HepG2 (cell line): Measurements from ENCODE around the gene MYCBP2. TPM values are rescaled to one million over a fixed set of nuclear protein-coding genes. Genes with fewer than 3 reads are reported as not detected.

ENCODE experiments used
- AGO1 ChIP-seq: fragments of 200-400 bp; formaldehyde crosslinking; IDR thresholded peaks from 2 replicates; pipeline ENCODE4 v1.6.1; 2017; ENCODE audit warnings: mild to moderate bottlenecking, low read depth, low read length, moderate library complexity; ENCODE audit not compliant: poor library complexity, severe bottlenecking
- ARHGAP35 ChIP-seq: sonication (generic); formaldehyde crosslinking; IDR thresholded peaks from 2 replicates; pipeline ENCODE4 v1.9.0; 2022; ENCODE audit warnings: mild to moderate bottlenecking, inconsistent platforms, moderate library complexity, missing genetic modification reagents, borderline replicate concordance
- KDM5A ChIP-seq: fragments of 200-600 bp; sonication (generic); IDR thresholded peaks from 2 replicates; pipeline ENCODE4 v1.7.0; 2018; ENCODE audit warnings: antibody characterized with exemption, mild to moderate bottlenecking, low read length, borderline replicate concordance
- MAFG ChIP-seq: sonication (generic); formaldehyde crosslinking; IDR thresholded peaks from 2 replicates; pipeline ENCODE4 v1.5.1; 2020; ENCODE audit warnings: mild to moderate bottlenecking, missing genetic modification reagents
- MNT ChIP-seq: fragments of 450-650 bp; IDR thresholded peaks from 2 replicates; pipeline ENCODE4 v1.6.1; 2016
- SYNCRIP ChIP-seq: fragments of 200-400 bp; formaldehyde crosslinking; IDR thresholded peaks from 2 replicates; pipeline ENCODE4 v1.6.1; 2018; ENCODE audit warnings: mild to moderate bottlenecking, low read depth, low read length; ENCODE audit not compliant: insufficient read depth
- TBL1XR1 ChIP-seq: fragments of 150-350 bp; IDR thresholded peaks from 2 replicates; pipeline ENCODE4 v1.6.1; 2014; ENCODE audit warnings: borderline replicate concordance, low read length; ENCODE audit not compliant: partially characterized antibody
- TCF12 ChIP-seq, 2 experiments: fragments of 450-650 bp in 1 of 2; sonication (generic) in 1 of 2; formaldehyde crosslinking in 1 of 2; IDR thresholded peaks; 2 replicates each; pipeline versions ENCODE4 v1.6.1 to v1.8.0; 2017 to 2022; ENCODE audit warnings: antibody characterized with exemption in 1 of 2, mild to moderate bottlenecking in 1 of 2, missing genetic modification reagents in 1 of 2, moderate library complexity in 1 of 2
- TEAD3 ChIP-seq: optimal IDR thresholded peaks from 2 replicates; pipeline ENCODE3; 2016; ENCODE audit warnings: borderline replicate concordance
- TFDP2 ChIP-seq: sonication (generic); formaldehyde crosslinking; IDR thresholded peaks from 2 replicates; pipeline ENCODE4 v1.4.0; 2020; ENCODE audit warnings: missing genetic modification reagents
- TGIF2 ChIP-seq: IDR thresholded peaks from 2 replicates; pipeline ENCODE4 v1.6.1; 2016; ENCODE audit warnings: control low read depth, missing compliant biosample characterization
- THYN1 ChIP-seq: sonication (generic); formaldehyde crosslinking; IDR thresholded peaks from 2 replicates; pipeline ENCODE4 v1.8.1; 2023; ENCODE audit warnings: low read depth, mild to moderate bottlenecking, moderate library complexity, missing genetic modification reagents, borderline replicate concordance
- ZBTB26 ChIP-seq: IDR thresholded peaks from 2 replicates; pipeline ENCODE4 v1.6.1; 2016; ENCODE audit warnings: missing compliant biosample characterization, missing genetic modification reagents, borderline replicate concordance
- ZNF230 ChIP-seq: sonication (generic); formaldehyde crosslinking; IDR thresholded peaks from 2 replicates; pipeline ENCODE4 v1.4.0; 2020; ENCODE audit warnings: mild to moderate bottlenecking, missing genetic modification reagents
- ZNF589 ChIP-seq: sonication (generic); formaldehyde crosslinking; conservative IDR thresholded peaks from 2 replicates; pipeline ENCODE4 v1.8.0; 2022; ENCODE audit warnings: mild to moderate bottlenecking, moderate library complexity, missing genetic modification reagents
- ZNF597 ChIP-seq: sonication (generic); formaldehyde crosslinking; IDR thresholded peaks from 2 replicates; pipeline ENCODE4 v1.5.0; 2020; ENCODE audit warnings: missing genetic modification reagents
- ZNF770 ChIP-seq: sonication (generic); formaldehyde crosslinking; IDR thresholded peaks from 2 replicates; pipeline ENCODE4 v1.5.0; 2020; ENCODE audit warnings: mild to moderate bottlenecking, missing genetic modification reagents
- ZSCAN25 ChIP-seq: sonication (generic); formaldehyde crosslinking; IDR thresholded peaks from 2 replicates; pipeline ENCODE4 v1.8.0; 2022; ENCODE audit warnings: mild to moderate bottlenecking, missing genetic modification reagents
- polyA plus RNA-seq, 8 experiments: library from polyadenylated mRNA; depleted of rRNA in 3 of 8; stranded (reverse) in 7 of 8; unstranded in 1 of 8; fragments of >200 nt; fragmentation: Illumina TruSeq in 4 of 8; extraction: Trizol in 4 of 8; gene quantifications; 2 replicates each; pipeline versions ENCODE4 v1.2.1 to v1.2.3, GENCODE V29; 2011 to 2016; ENCODE audit warnings: low read depth in 4 of 8, missing spikeins in 1 of 8, mixed read lengths in 1 of 8; ENCODE audit not compliant: insufficient read depth in 1 of 8
- total RNA-seq, 5 experiments: library from RNA; depleted of rRNA; stranded (reverse); fragments of >200 nt; fragmentation: Illumina TruSeq; extraction: Trizol; gene quantifications; 2 replicates each; pipeline ENCODE4 v1.2.3, GENCODE V29; 2016; ENCODE audit warnings: low read depth in 1 of 5

The MYCBP2 gene
- total and polyA plus RNA-seq, 2 of the 13 experiments (the other 11 are each of a cell fraction or from before 2014, with no cell fraction given): 16.3 to 35.3 TPM

GRCh38 chr13:77329133-77329910 lies 2.4 kb upstream of the MYCBP2 start (continued):
- 0 out of 2 replicates have a peak, but pooled peaks have one; percentile 3 for TF ChIP-seq ZBTB26 (CRISPR knock-in tag)
- no peak for TF ChIP-seq TCF12 (IDR thresholded peaks at IDR 0.05)
- no peak for TF ChIP-seq TCF12 (CRISPR knock-in tag; IDR thresholded peaks at IDR 0.05)
- TF ChIP-seq ZSCAN25: peak; percentile 38; the same call in 1 of the 2 replicates
- TF ChIP-seq MNT: no peak
- TF ChIP-seq KDM5A: no peak
- TF ChIP-seq ZNF770 (CRISPR knock-in tag): no peak
- TF ChIP-seq ZNF589 (CRISPR knock-in tag): no peak
- TF ChIP-seq TGIF2 (CRISPR knock-in tag): peak; percentile 91
- TF ChIP-seq MAFG (CRISPR knock-in tag): no peak
- no peak for TF ChIP-seq TEAD3 (CRISPR knock-in tag)
- no peak for TF ChIP-seq THYN1 (CRISPR knock-in tag)
- TF ChIP-seq ARHGAP35: no peak; the same call in 1 of the 2 replicates
- TF ChIP-seq TBL1XR1: no peak
- no peak for TF ChIP-seq ZNF230 (CRISPR knock-in tag)
- TF ChIP-seq ZNF597 (CRISPR knock-in tag): no peak
- TF ChIP-seq AGO1: peak; percentile 21
- TF ChIP-seq SYNCRIP: no peak
- peak; percentile 49 for TF ChIP-seq TFDP2 (CRISPR knock-in tag)
